SJCRH30 (cell line): ENCODE results near the gene ZNF554. TPM values are rescaled to one million over a fixed set of nuclear protein-coding genes. Genes with fewer than 3 reads are reported as not detected.

Source experiments
- DNase-seq, 2 experiments: peaks; one replicate each; pipeline ENCODE4 v3.0.0-alpha.2; 2015 to 2020
- H3K27ac ChIP-seq: fragments of 250-450 bp; sonication (Bioruptor Pico); 2 replicates; pipeline ENCODE4 v1.5.1; 2020; ENCODE audit warnings: mild to moderate bottlenecking, moderate library complexity
- H3K27me3 ChIP-seq: fragments of 250-450 bp; sonication (Bioruptor Pico); 2 replicates; pipeline ENCODE4 v1.5.1; 2020; ENCODE audit warnings: mild to moderate bottlenecking, moderate library complexity
- H3K36me3 ChIP-seq: fragments of 250-450 bp; sonication (Bioruptor Pico); 2 replicates; pipeline ENCODE4 v1.5.1; 2020; ENCODE audit warnings: mild to moderate bottlenecking, moderate library complexity
- H3K4me1 ChIP-seq: fragments of 250-450 bp; sonication (Bioruptor Pico); 2 replicates; pipeline ENCODE4 v1.5.1; 2020; ENCODE audit warnings: mild to moderate bottlenecking, moderate library complexity
- H3K4me3 ChIP-seq: fragments of 250-450 bp; sonication (Bioruptor Pico); 2 replicates; pipeline ENCODE4 v1.5.1; 2020; ENCODE audit warnings: mild to moderate bottlenecking, moderate library complexity
- H3K9me3 ChIP-seq: fragments of 250-450 bp; sonication (Bioruptor Pico); replicated peaks from 2 replicates; pipeline ENCODE4 v1.5.1; 2020; ENCODE audit warnings: mild to moderate bottlenecking, moderate library complexity
- total RNA-seq: library from RNA; depleted of rRNA; stranded (reverse); fragments of >200 nt; shearing (Covaris generic); gene quantifications from 2 replicates; pipeline ENCODE4 v1.2.3, GENCODE V29; 2014

The ZNF554 gene
- total RNA-seq, 1 experiment from 2014 or later: 1.6 TPM

GRCh38 chr19:2798158-2798685 lies 21.4 kb upstream of the ZNF554 start:
- no peak for DNase-seq
- no peaks in the 10 kb centered on the region for H3K9me3 ChIP-seq
- H3K27me3 ChIP-seq: no peaks in the 10 kb centered on the region
- H3K36me3 ChIP-seq: peaks cover 78% of the 10 kb centered on the region
- H3K4me1 ChIP-seq: no peaks in the 10 kb centered on the region
- no peak overlapping the region for H3K27ac ChIP-seq
- no peak overlapping the region for H3K4me3 ChIP-seq

GRCh38 chr19:2798733-2799132 lies 20.9 kb upstream of the ZNF554 start:
- Histone ChIP-seq H3K4me1 (no peaks in the 10 kb centered on the region), H3K36me3 (peaks cover 79% of the 10 kb centered on the region), H3K27me3 (no peaks in the 10 kb centered on the region), H3K27ac (no peak overlapping the region), H3K4me3 (no peak overlapping the region), H3K9me3 (no peaks in the 10 kb centered on the region)
- no peak for DNase-seq

GRCh38 chr19:2799273-2800020 lies 20.2 kb upstream of the ZNF554 start:
- no peak for DNase-seq
- no peaks in the 10 kb centered on the region for H3K4me1 ChIP-seq
- H3K4me3 ChIP-seq: no peak overlapping the region
- H3K36me3 ChIP-seq: peaks cover 78% of the 10 kb centered on the region
- no peaks in the 10 kb centered on the region for H3K27me3 ChIP-seq
- no peaks in the 10 kb centered on the region for H3K9me3 ChIP-seq
- no peak overlapping the region for H3K27ac ChIP-seq

GRCh38 chr19:2800506-2800905 lies 19.2 kb upstream of the ZNF554 start:
- no peak overlapping the region for H3K27ac ChIP-seq
- H3K9me3 ChIP-seq: no peaks in the 10 kb centered on the region
- H3K27me3 ChIP-seq: no peaks in the 10 kb centered on the region
- DNase-seq: no peak
- no peaks in the 10 kb centered on the region for H3K4me1 ChIP-seq
- peaks cover 78% of the 10 kb centered on the region for H3K36me3 ChIP-seq
- H3K4me3 ChIP-seq: no peak overlapping the region

GRCh38 chr19:2802826-2803225 lies 16.8 kb upstream of the ZNF554 start:
- H3K27ac ChIP-seq: no peak overlapping the region
- H3K4me3 ChIP-seq: no peak overlapping the region
- H3K27me3 ChIP-seq: no peaks in the 10 kb centered on the region
- no peaks in the 10 kb centered on the region for H3K4me1 ChIP-seq
- no peak for DNase-seq
- H3K9me3 ChIP-seq: no peaks in the 10 kb centered on the region
- peaks cover 79% of the 10 kb centered on the region for H3K36me3 ChIP-seq

- DNase-seq: no peak
- no peaks in the 10 kb centered on the region for H3K9me3 ChIP-seq
- H3K27ac ChIP-seq: no peak overlapping the region
- H3K36me3 ChIP-seq: peaks cover 80% of the 10 kb centered on the region
- no peaks in the 10 kb centered on the region for H3K4me1 ChIP-seq
- H3K4me3 ChIP-seq: no peak overlapping the region
- no peaks in the 10 kb centered on the region for H3K27me3 ChIP-seq
These were observed 16.0 kb upstream of the ZNF554 start for GRCh38 chr19:2803486-2804155.

- Histone ChIP-seq H3K4me1 (no peaks in the 10 kb centered on the region), H3K9me3 (no peaks in the 10 kb centered on the region), H3K27me3 (no peaks in the 10 kb centered on the region), H3K27ac (no peak overlapping the region), H3K4me3 (no peak overlapping the region), H3K36me3 (peaks cover 81% of the 10 kb centered on the region)
- DNase-seq: no peak
These were observed 15.3 kb upstream of the ZNF554 start for GRCh38 chr19:2804156-2805004.

GRCh38 chr19:2805261-2805900 lies 14.3 kb upstream of the ZNF554 start:
- peaks cover 73% of the 10 kb centered on the region for H3K36me3 ChIP-seq

GRCh38 chr19:2805991-2806649 lies 13.5 kb upstream of the ZNF554 start:
- no peak overlapping the region for H3K27ac ChIP-seq
- H3K36me3 ChIP-seq: peaks cover 71% of the 10 kb centered on the region
- no peak overlapping the region for H3K4me3 ChIP-seq
- H3K9me3 ChIP-seq: no peaks in the 10 kb centered on the region
- no peak for DNase-seq
- no peaks in the 10 kb centered on the region for H3K27me3 ChIP-seq
- no peaks in the 10 kb centered on the region for H3K4me1 ChIP-seq

More at GRCh38 chr19:2805261-2805900, 14.3 kb upstream of the ZNF554 start:
- Histone ChIP-seq H3K27ac (no peak overlapping the region), H3K4me1 (no peaks in the 10 kb centered on the region), H3K27me3 (no peaks in the 10 kb centered on the region), H3K4me3 (no peak overlapping the region), H3K9me3 (no peaks in the 10 kb centered on the region)
- DNase-seq: no peak

- H3K9me3 ChIP-seq: no peaks in the 10 kb centered on the region
- peaks cover 65% of the 10 kb centered on the region for H3K36me3 ChIP-seq
- H3K4me1 ChIP-seq: no peaks in the 10 kb centered on the region
- no peak overlapping the region for H3K4me3 ChIP-seq
- no peak overlapping the region for H3K27ac ChIP-seq
- H3K27me3 ChIP-seq: no peaks in the 10 kb centered on the region
- no peak for DNase-seq
These were observed 12.8 kb upstream of the ZNF554 start for GRCh38 chr19:2806736-2807378.

GRCh38 chr19:2807379-2808128 lies 12.1 kb upstream of the ZNF554 start:
- no peak overlapping the region for H3K4me3 ChIP-seq
- H3K4me1 ChIP-seq: no peaks in the 10 kb centered on the region
- H3K9me3 ChIP-seq: no peaks in the 10 kb centered on the region
- no peak overlapping the region for H3K27ac ChIP-seq
- peaks cover 63% of the 10 kb centered on the region for H3K36me3 ChIP-seq
- H3K27me3 ChIP-seq: no peaks in the 10 kb centered on the region
- DNase-seq: no peak

- Histone ChIP-seq H3K4me1 (no peaks in the 10 kb centered on the region), H3K36me3 (peaks cover 55% of the 10 kb centered on the region), H3K9me3 (no peaks in the 10 kb centered on the region), H3K27me3 (no peaks in the 10 kb centered on the region), H3K4me3 (no peak overlapping the region), H3K27ac (no peak overlapping the region)
- no peak for DNase-seq
These were observed 11.3 kb upstream of the ZNF554 start for GRCh38 chr19:2808129-2808941.
